Measurements from ENCODE around the gene ARNT2. TPM values are rescaled to one million over a fixed set of nuclear protein-coding genes. Genes with fewer than 3 reads are reported as not detected.

The ARNT2 gene
- total RNA-seq, 1 donor from 2014 or later: 8.1 TPM

DNA sequence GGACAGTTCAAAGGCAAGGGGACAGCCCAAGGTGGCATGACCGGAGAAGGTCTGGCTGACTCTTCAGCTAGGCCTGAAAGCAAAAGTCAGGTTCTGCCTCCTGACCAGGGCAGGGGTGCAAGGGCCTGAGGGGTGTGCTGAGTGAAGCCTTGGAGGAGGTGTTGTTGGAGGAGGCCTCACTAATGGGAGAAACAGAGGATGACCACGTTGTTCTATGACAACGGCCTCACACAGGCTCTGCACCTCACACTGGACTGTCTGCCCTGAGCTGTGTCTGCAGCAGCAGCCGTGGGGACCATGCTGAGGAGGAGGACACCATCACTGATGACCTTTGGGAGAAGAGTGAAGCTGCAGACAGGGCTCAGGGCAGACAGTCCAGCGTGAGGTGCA lies 174.0 kb downstream of the ARNT2 start:
- Histone ChIP-seq H3K27me3 (no peaks in the 10 kb centered on the region), H3K36me3 (no peaks in the 10 kb centered on the region), H3K4me1 (peaks cover 10% of the 10 kb centered on the region), H3K27ac (no peak overlapping the region), H3K4me3 (no peak overlapping the region), H3K9me3 (no peaks in the 10 kb centered on the region)
- TF ChIP-seq POLR2A (IDR thresholded peaks at IDR 0.05) (no peak), POLR2AphosphoS5 (IDR thresholded peaks at IDR 0.05; ENCODE audit: insufficient read depth in 1 of 2, low read depth in 1 of 2) (no peak)
- TF ChIP-seq, protein P1, sequence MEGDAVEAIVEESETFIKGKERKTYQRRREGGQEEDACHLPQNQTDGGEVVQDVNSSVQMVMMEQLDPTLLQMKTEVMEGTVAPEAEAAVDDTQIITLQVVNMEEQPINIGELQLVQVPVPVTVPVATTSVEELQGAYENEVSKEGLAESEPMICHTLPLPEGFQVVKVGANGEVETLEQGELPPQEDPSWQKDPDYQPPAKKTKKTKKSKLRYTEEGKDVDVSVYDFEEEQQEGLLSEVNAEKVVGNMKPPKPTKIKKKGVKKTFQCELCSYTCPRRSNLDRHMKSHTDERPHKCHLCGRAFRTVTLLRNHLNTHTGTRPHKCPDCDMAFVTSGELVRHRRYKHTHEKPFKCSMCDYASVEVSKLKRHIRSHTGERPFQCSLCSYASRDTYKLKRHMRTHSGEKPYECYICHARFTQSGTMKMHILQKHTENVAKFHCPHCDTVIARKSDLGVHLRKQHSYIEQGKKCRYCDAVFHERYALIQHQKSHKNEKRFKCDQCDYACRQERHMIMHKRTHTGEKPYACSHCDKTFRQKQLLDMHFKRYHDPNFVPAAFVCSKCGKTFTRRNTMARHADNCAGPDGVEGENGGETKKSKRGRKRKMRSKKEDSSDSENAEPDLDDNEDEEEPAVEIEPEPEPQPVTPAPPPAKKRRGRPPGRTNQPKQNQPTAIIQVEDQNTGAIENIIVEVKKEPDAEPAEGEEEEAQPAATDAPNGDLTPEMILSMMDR (IDR thresholded peaks at IDR 0.05): no peak
- intact Hi-C loops (cut with DNase I): no loop called here
- DNase-seq (ENCODE audit: extremely low spot score in 2 of 2): no peak

DNA sequence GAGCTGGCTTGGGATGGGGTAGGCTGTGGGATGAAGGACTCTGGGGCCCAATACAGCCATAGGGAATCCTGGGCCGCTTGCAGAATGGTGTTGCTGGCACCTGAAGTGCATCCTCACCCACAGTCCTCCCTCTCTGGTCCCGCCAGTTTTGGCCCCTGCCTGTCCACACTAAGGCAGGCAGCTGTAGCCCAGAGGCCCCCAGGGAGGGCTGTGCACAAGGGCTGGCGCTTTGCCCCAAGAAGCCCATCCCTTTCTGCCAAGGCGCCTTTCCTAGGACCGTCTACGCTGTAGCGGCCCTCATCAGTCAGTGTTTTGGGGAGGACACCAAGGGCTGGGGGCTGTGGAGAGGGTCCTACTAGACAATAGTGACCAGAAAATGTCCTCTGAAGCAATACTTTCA lies 174.7 kb downstream of the ARNT2 start:
- Histone ChIP-seq H3K9me3 (no peaks in the 10 kb centered on the region), H3K36me3 (no peaks in the 10 kb centered on the region), H3K27me3 (no peaks in the 10 kb centered on the region), H3K27ac (no peak overlapping the region), H3K4me1 (peaks cover 10% of the 10 kb centered on the region), H3K4me3 (no peak overlapping the region)
- intact Hi-C loops (cut with DNase I): no loop called here
- no peak for TF ChIP-seq POLR2A (IDR thresholded peaks at IDR 0.05)
- TF ChIP-seq, protein P1 (IDR thresholded peaks at IDR 0.05): no peak
- no peak for TF ChIP-seq POLR2AphosphoS5 (IDR thresholded peaks at IDR 0.05; ENCODE audit: insufficient read depth in 1 of 2, low read depth in 1 of 2)
- DNase-seq (ENCODE audit: extremely low spot score in 2 of 2): no peak

DNA sequence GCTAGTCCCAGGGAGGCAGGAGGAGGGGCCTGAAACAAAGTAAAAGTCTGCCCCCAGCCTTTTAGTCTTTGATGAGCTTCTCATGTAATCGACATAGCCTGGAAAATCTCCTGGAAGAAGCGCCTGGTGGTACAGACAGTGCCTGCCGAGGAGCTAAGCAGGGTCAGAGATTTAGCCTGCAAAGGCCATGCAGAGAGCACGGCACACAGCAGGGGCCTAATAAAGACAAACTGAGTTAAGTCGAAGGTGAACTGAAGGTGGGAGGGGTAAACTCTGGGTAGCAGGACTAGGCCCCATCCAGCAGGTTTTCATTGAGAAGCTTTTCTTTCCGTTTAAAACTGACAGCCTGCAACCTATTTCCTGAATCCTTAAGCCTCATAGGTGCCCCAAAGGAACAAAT lies 175.4 kb downstream of the ARNT2 start:
- DNase-seq (ENCODE audit: extremely low spot score in 2 of 2): no peak
- no peak overlapping the region for H3K4me3 ChIP-seq
- intact Hi-C loops (cut with DNase I): no loop called here
- no peak overlapping the region for H3K27ac ChIP-seq
- no peaks in the 10 kb centered on the region for H3K27me3 ChIP-seq
- no peak for TF ChIP-seq POLR2AphosphoS5 (IDR thresholded peaks at IDR 0.05; ENCODE audit: insufficient read depth in 1 of 2, low read depth in 1 of 2)
- TF ChIP-seq POLR2A (IDR thresholded peaks at IDR 0.05): no peak
- H3K9me3 ChIP-seq: no peaks in the 10 kb centered on the region
- no peaks in the 10 kb centered on the region for H3K36me3 ChIP-seq
- H3K4me1 ChIP-seq: peaks cover 10% of the 10 kb centered on the region

GRCh38 chr15:80580106-80580505 lies 175.9 kb downstream of the ARNT2 start:
- Histone ChIP-seq H3K4me1 (peaks cover 10% of the 10 kb centered on the region), H3K4me3 (no peak overlapping the region), H3K27me3 (no peaks in the 10 kb centered on the region), H3K9me3 (no peaks in the 10 kb centered on the region), H3K36me3 (no peaks in the 10 kb centered on the region), H3K27ac (no peak overlapping the region)
- intact Hi-C loops (cut with DNase I): no loop called here
- DNase-seq (ENCODE audit: extremely low spot score in 2 of 2): no peak
- TF ChIP-seq POLR2AphosphoS5 (IDR thresholded peaks at IDR 0.05; ENCODE audit: insufficient read depth in 1 of 2, low read depth in 1 of 2): peak in 1 of 2 donors; percentile 29
- TF ChIP-seq POLR2A (IDR thresholded peaks at IDR 0.05): no peak
- TF ChIP-seq, protein P1 (IDR thresholded peaks at IDR 0.05): no peak

- Histone ChIP-seq H3K27me3 (no peaks in the 10 kb centered on the region), H3K4me3 (no peak overlapping the region), H3K27ac (peak overlapping the region; percentile 34), H3K4me1 (peaks cover 10% of the 10 kb centered on the region), H3K36me3 (no peaks in the 10 kb centered on the region), H3K9me3 (no peaks in the 10 kb centered on the region)
- intact Hi-C loops (cut with DNase I): no loop called here
- DNase-seq (ENCODE audit: extremely low spot score in 2 of 2): no peak
- no peak for TF ChIP-seq POLR2AphosphoS5 (IDR thresholded peaks at IDR 0.05; ENCODE audit: insufficient read depth in 1 of 2, low read depth in 1 of 2)
- TF ChIP-seq, protein P1 (IDR thresholded peaks at IDR 0.05): no peak
- TF ChIP-seq POLR2A (IDR thresholded peaks at IDR 0.05): no peak
These were observed 176.5 kb downstream of the ARNT2 start for GRCh38 chr15:80580536-80581260.

All from vagina (tissue), 2 donors.